Measurements from ENCODE around the gene DAP.

- TF ChIP-seq EZH2 (IDR thresholded peaks at IDR 0.05; ENCODE audit: insufficient read depth, poor library complexity, severe bottlenecking) (no peak), EZH2phosphoT487 (IDR thresholded peaks at IDR 0.05; ENCODE audit: insufficient read depth, low read depth) (no peak)
These were observed 36.2 kb upstream of the DAP start for GRCh38 chr5:10797261-10797660.

All from GM23248 (cell line).